ENCODE data around the gene DCST1. TPM values are rescaled to one million over a fixed set of nuclear protein-coding genes. Genes with fewer than 3 reads are reported as not detected.

Gene DCST1
- total RNA-seq, 1 donor: not detected

GRCh38 chr1:154989195-154989860 is 44.3 kb upstream of the DCST1 start:
- Histone ChIP-seq H3K27me3 (ENCODE audit: insufficient read depth, low read length) (no peaks in the 10 kb centered on the region), H3K27ac (ENCODE audit: low read depth, low read length) (no peak overlapping the region), H2AFZ (ENCODE audit: low read length) (no peak overlapping the region), H3K4me1 (ENCODE audit: insufficient read depth, low read length) (no peaks in the 10 kb centered on the region), H3K4me2 (ENCODE audit: insufficient read depth, low read length) (no peak overlapping the region), H4K20me1 (ENCODE audit: insufficient read depth, low read length) (no peaks in the 10 kb centered on the region), H3K79me2 (ENCODE audit: insufficient read depth, low read length) (peaks cover 33% of the 10 kb centered on the region), H3K9me3 (ENCODE audit: low read depth, low read length) (no peaks in the 10 kb centered on the region), H3K36me3 (ENCODE audit: insufficient read depth, low read length) (peaks cover 32% of the 10 kb centered on the region), H3K4me3 (ENCODE audit: insufficient read depth, low read length) (no peak overlapping the region)
- TF ChIP-seq CTCF (IDR thresholded peaks at IDR 0.05; ENCODE audit: extremely low read depth, low read depth, low read length): no peak
- peak; percentile 61 for DNase-seq (ENCODE audit: insufficient read length, low spot score, missing footprints)

- TF ChIP-seq CTCF (IDR thresholded peaks at IDR 0.05; ENCODE audit: extremely low read depth, low read depth, low read length): no peak
- Histone ChIP-seq H4K20me1 (ENCODE audit: insufficient read depth, low read length) (no peaks in the 10 kb centered on the region), H3K79me2 (ENCODE audit: insufficient read depth, low read length) (peaks cover 28% of the 10 kb centered on the region), H3K4me3 (ENCODE audit: insufficient read depth, low read length) (no peak overlapping the region), H3K27ac (ENCODE audit: low read depth, low read length) (no peak overlapping the region), H3K4me1 (ENCODE audit: insufficient read depth, low read length) (no peaks in the 10 kb centered on the region), H2AFZ (ENCODE audit: low read length) (no peak overlapping the region), H3K9me3 (ENCODE audit: low read depth, low read length) (no peaks in the 10 kb centered on the region), H3K36me3 (ENCODE audit: insufficient read depth, low read length) (peaks cover 32% of the 10 kb centered on the region), H3K27me3 (ENCODE audit: insufficient read depth, low read length) (no peaks in the 10 kb centered on the region), H3K4me2 (ENCODE audit: insufficient read depth, low read length) (no peak overlapping the region)
- no peak for DNase-seq (ENCODE audit: insufficient read length, low spot score, missing footprints)
Observed at GRCh38 chr1:154990276-154990675, 43.3 kb upstream of the DCST1 start.

- TF ChIP-seq CTCF (IDR thresholded peaks at IDR 0.05; ENCODE audit: extremely low read depth, low read depth, low read length): peak; percentile 20
- no peaks in the 10 kb centered on the region for H4K20me1 ChIP-seq (ENCODE audit: insufficient read depth, low read length)
- H3K4me2 ChIP-seq (ENCODE audit: insufficient read depth, low read length): no peak overlapping the region
- H2AFZ ChIP-seq (ENCODE audit: low read length): no peak overlapping the region
- H3K36me3 ChIP-seq (ENCODE audit: insufficient read depth, low read length): peaks cover 23% of the 10 kb centered on the region
- no peaks in the 10 kb centered on the region for H3K9me3 ChIP-seq (ENCODE audit: low read depth, low read length)
- peak; percentile 87 for DNase-seq (ENCODE audit: insufficient read length, low spot score, missing footprints)
- H3K79me2 ChIP-seq (ENCODE audit: insufficient read depth, low read length): peaks cover 14% of the 10 kb centered on the region
- H3K27me3 ChIP-seq (ENCODE audit: insufficient read depth, low read length): no peaks in the 10 kb centered on the region
- H3K27ac ChIP-seq (ENCODE audit: low read depth, low read length): no peak overlapping the region
- H3K4me1 ChIP-seq (ENCODE audit: insufficient read depth, low read length): no peaks in the 10 kb centered on the region
- no peak overlapping the region for H3K4me3 ChIP-seq (ENCODE audit: insufficient read depth, low read length)
Observed at GRCh38 chr1:154992721-154993571, 40.7 kb upstream of the DCST1 start.

All from osteoblast (primary cell).